GM12874 (cell line): Measurements from ENCODE around the gene WNT3A.

ENCODE experiments used
- CTCF ChIP-seq: IDR thresholded peaks from 2 replicates; pipeline ENCODE4 v1.5.1; 2011; ENCODE audit warnings: low read depth, mild to moderate bottlenecking, control low read depth, low read length, moderate library complexity; ENCODE audit not compliant: insufficient read depth

WNT3A gene

GRCh38 chr1:228074954-228075730, 68.3 kb downstream of the WNT3A start:
- TF ChIP-seq CTCF: no peak

- no peak for TF ChIP-seq CTCF
Observed at GRCh38 chr1:228075801-228076271, 69.0 kb downstream of the WNT3A start.

DNA sequence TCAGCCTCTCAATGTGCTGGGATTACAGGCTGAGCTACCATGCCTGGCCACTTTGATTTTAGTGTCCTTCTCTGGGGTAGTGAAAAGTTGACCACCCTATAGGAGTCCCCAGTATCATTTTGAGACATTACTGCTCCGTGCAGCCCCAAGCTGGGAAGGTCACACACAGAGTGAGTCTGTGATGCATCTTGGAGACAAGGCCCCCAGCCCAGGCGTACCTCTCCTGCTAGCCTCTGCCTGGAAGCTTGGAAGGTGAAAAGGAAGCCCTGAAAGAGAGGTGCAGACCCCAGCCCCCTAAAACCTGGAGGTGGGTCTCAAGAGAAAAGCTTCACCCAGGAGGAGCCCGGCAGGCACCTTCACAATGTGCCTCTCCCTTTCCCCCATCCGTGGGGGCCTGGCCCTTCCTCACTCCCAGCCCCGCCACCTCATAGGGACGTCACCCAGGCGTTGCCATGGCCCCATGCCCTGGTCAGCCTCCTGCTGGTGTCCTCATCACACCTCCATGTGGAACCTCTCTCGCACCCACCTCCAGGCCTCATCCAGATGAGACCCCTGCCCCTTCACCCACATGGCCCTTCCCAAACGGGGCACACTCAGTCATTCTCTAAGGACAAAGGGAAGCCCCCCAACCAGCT, 70.1 kb downstream of the WNT3A start:
- TF ChIP-seq CTCF: no peak

GRCh38 chr1:228077565-228078330, 71.0 kb downstream of the WNT3A start:
- no peak for TF ChIP-seq CTCF

DNA sequence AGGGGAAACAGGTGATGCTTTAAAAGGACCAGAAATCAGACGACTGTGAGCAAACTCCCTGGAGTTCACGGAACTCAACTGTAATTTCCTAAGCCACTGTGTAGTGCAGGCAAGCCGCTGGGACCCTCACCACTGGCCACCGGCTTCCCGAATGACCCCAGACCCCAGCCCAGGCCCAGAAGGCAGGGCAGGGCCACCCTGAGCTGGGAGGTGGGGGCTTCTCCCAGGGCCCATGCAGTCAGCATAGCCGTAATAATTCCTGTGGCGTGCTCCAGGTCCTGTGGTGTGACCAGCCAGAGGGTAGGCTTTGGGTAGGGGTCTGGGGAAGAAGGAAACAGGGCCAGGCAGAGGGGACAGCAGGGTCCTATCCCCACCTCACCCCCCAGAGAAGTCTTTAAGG, 72.2 kb downstream of the WNT3A start:
- no peak for TF ChIP-seq CTCF

GRCh38 chr1:228079601-228080263, 72.9 kb downstream of the WNT3A start:
- TF ChIP-seq CTCF: no peak

DNA sequence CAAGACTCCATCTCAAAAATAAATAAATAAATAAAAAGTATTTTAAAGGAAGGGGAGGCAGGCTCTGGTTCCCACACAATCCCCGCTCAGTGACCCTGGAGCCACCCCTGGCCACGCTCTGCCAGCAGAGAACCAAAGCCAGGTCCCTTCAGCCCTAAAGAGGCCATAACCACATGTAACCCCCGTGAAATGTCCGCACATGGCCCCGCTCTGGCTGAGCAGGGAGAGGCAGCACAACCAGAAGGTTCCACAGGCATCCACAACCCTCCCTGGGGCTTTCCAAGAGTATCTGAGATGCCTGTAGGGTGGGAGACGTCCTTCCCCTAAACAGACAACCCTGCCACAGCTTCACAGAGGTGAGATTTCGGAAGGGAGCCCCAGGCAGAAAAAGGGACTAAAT, 74.3 kb downstream of the WNT3A start:
- TF ChIP-seq CTCF: no peak
